Femur (tissue), 1 donor: Measurements from ENCODE around the gene MAP4.

ENCODE experiments used
- DNase-seq: peaks from one replicate; pipeline ENCODE4 v3.0.0-alpha.2; 2017

The MAP4 gene

GRCh38 chr3:47859956-47860605 is 156.1 kb downstream of the MAP4 start:
- no peak for DNase-seq

- no peak for DNase-seq
Measured at GRCh38 chr3:47857151-47857550, 159.1 kb downstream of the MAP4 start.

- no peak for DNase-seq
Measured at GRCh38 chr3:47856669-47857068, 159.5 kb downstream of the MAP4 start.

GRCh38 chr3:47855461-47856383 is 160.5 kb downstream of the MAP4 start:
- DNase-seq: no peak

- DNase-seq: no peak
Measured at GRCh38 chr3:47854720-47855455, 161.3 kb downstream of the MAP4 start.

- DNase-seq: no peak
Measured at GRCh38 chr3:47854267-47854666, 161.9 kb downstream of the MAP4 start.

GRCh38 chr3:47852604-47853602 is 163.3 kb downstream of the MAP4 start:
- no peak for DNase-seq

- DNase-seq: no peak
Measured at GRCh38 chr3:47851888-47852603, 164.2 kb downstream of the MAP4 start.

- no peak for DNase-seq
Measured at GRCh38 chr3:47850564-47851410, 165.4 kb downstream of the MAP4 start.

- no peak for DNase-seq
Measured at GRCh38 chr3:47849699-47850563, 166.3 kb downstream of the MAP4 start.

GRCh38 chr3:47849186-47849698 is 167.0 kb downstream of the MAP4 start:
- no peak for DNase-seq

GRCh38 chr3:47848599-47849117 is 167.6 kb downstream of the MAP4 start:
- no peak for DNase-seq

- DNase-seq: no peak
Measured at GRCh38 chr3:47847801-47848518, 168.3 kb downstream of the MAP4 start.

GRCh38 chr3:47847260-47847659 is 169.0 kb downstream of the MAP4 start:
- DNase-seq: no peak

GRCh38 chr3:47846880-47847248 is 169.4 kb downstream of the MAP4 start:
- no peak for DNase-seq

- no peak for DNase-seq
Measured at GRCh38 chr3:47846186-47846879, 169.9 kb downstream of the MAP4 start.

GRCh38 chr3:47841786-47842349 is 174.3 kb downstream of the MAP4 start:
- no peak for DNase-seq
